HepG2 (cell line): ENCODE data around the gene GSDME. TPM values are rescaled to one million over a fixed set of nuclear protein-coding genes. Genes with fewer than 3 reads are reported as not detected.

ENCODE experiments used
- ATAC-seq: fragments of 200-7000 bp; cut with Tn5 transposase; 3 replicates; pipeline ENCODE4 v1.9.1; 2020; ENCODE audit warnings: mild to moderate bottlenecking, moderate library complexity
- BruUV-seq: library from RNA; stranded (reverse); fragments of 400-500 nt; replicated peaks from 2 replicates; lab custom pipeline; 2021; lab: Mats Ljungman, UMichigan
- CTCF ChIA-PET: fragments of 300-600 bp; formaldehyde crosslinking; extraction: SDS; loops from one replicate; lab custom pipeline; 2021; ENCODE audit warnings: low total read pairs, inconsistent platforms, low intra/inter-chr PET ratio; lab: Yijun Ruan, JAX
- POLR2A ChIA-PET: fragments of 350-600 bp; sonication (Branson Sonifier 250); formaldehyde crosslinking; loops from one replicate; lab custom pipeline; 2020; ENCODE audit warnings: antibody characterized with exemption, inconsistent platforms; lab: Yijun Ruan, JAX
- DNase-seq: peaks from one replicate; pipeline ENCODE4 v3.0.0-alpha.2; 2015; ENCODE audit warnings: low spot score
- FAIRE-seq: peaks from 3 replicates; lab custom pipeline; 2011; peaks lifted over from hg19 to GRCh38; lab: Jason Lieb, UNC
- H2AFZ ChIP-seq: one replicate; pipeline ENCODE4 v1.6.1; 2011; ENCODE audit warnings: low read length, inconsistent platforms
- H3K27ac ChIP-seq: fragments of 300-600 bp; 3 replicates; pipeline ENCODE4 v1.8.0; 2011; ENCODE audit warnings: mixed run types, mild to moderate bottlenecking, mixed read lengths, low read length, inconsistent platforms; ENCODE audit not compliant: insufficient read depth; ENCODE audit errors: extremely low read length
- H3K27me3 ChIP-seq, 2 experiments: fragments of 200-600 bp in 1 of 2; 2 replicates in 1 of 2; 3 replicates in 1 of 2; pipeline versions ENCODE4 v1.6.0 to v1.8.0; 2011; ENCODE audit warnings: low read length in 2 of 2, mild to moderate bottlenecking in 2 of 2, moderate library complexity in 2 of 2, inconsistent platforms in 1 of 2; ENCODE audit not compliant: insufficient read depth in 2 of 2, control insufficient read depth in 1 of 2
- H3K36me3 ChIP-seq, 2 experiments: fragments of 200-600 bp in 1 of 2; replicated peaks in 1 of 2; 2 replicates in 1 of 2; 3 replicates in 1 of 2; pipeline versions ENCODE4 v1.5.1 to v1.8.0; 2011; ENCODE audit warnings: low read length in 2 of 2, inconsistent platforms in 1 of 2; ENCODE audit not compliant: insufficient read depth in 2 of 2, control insufficient read depth in 1 of 2
- H3K4me1 ChIP-seq: 2 replicates; pipeline ENCODE4 v1.5.1; 2012; ENCODE audit warnings: low read length, inconsistent platforms; ENCODE audit not compliant: insufficient read depth
- H3K4me2 ChIP-seq: 2 replicates; pipeline ENCODE4 v1.6.0; 2011; ENCODE audit warnings: low read depth, low read length, inconsistent platforms
- H3K4me3 ChIP-seq, 3 experiments: fragments of 200-600 bp in 1 of 3; sonication (generic), shearing (Covaris generic) in 1 of 3; replicated peaks in 1 of 3; 2 replicates each; pipeline ENCODE4 v1.5.1; 2011 to 2016; ENCODE audit warnings: low read length in 3 of 3, inconsistent platforms in 2 of 3, low read depth in 2 of 3, mild to moderate bottlenecking in 2 of 3, control low read depth in 1 of 3, mixed read lengths in 1 of 3; ENCODE audit not compliant: insufficient read depth in 1 of 3
- H3K79me2 ChIP-seq: one replicate; pipeline ENCODE4 v1.6.1; 2011; ENCODE audit warnings: low read length, inconsistent platforms; ENCODE audit not compliant: insufficient read depth
- H3K9ac ChIP-seq: 2 replicates; pipeline ENCODE4 v1.6.0; 2011; ENCODE audit warnings: mild to moderate bottlenecking, low read depth, low read length, inconsistent platforms; ENCODE audit not compliant: insufficient read depth
- H3K9me3 ChIP-seq: 2 replicates; pipeline ENCODE4 v1.5.1; 2012; ENCODE audit warnings: mild to moderate bottlenecking, low read length
- H4K20me1 ChIP-seq: 2 replicates; pipeline ENCODE4 v1.6.0; 2011; ENCODE audit warnings: inconsistent platforms, mild to moderate bottlenecking, low read length, moderate library complexity; ENCODE audit not compliant: insufficient read depth
- ATF1 ChIP-seq: IDR thresholded peaks from 2 replicates; pipeline ENCODE4 v1.6.1; 2016; ENCODE audit warnings: mild to moderate bottlenecking, control low read depth
- ELF3 ChIP-seq: IDR thresholded peaks from 2 replicates; pipeline ENCODE4 v1.6.1; 2016; ENCODE audit warnings: missing genetic modification reagents, missing compliant biosample characterization
- ESRRA ChIP-seq: sonication (generic); formaldehyde crosslinking; IDR thresholded peaks from 2 replicates; pipeline ENCODE4 v1.5.1; 2020; ENCODE audit warnings: mild to moderate bottlenecking, low read depth, missing genetic modification reagents
- SAP130 ChIP-seq: IDR thresholded peaks from 2 replicates; pipeline ENCODE4 v1.6.1; 2016; ENCODE audit warnings: low read depth
- ZFX ChIP-seq: sonication (generic); formaldehyde crosslinking; IDR thresholded peaks from 2 replicates; pipeline ENCODE4 v1.4.0; 2020; ENCODE audit warnings: mild to moderate bottlenecking, low read depth, missing genetic modification reagents, moderate library complexity
- ZNF44 ChIP-seq: sonication (generic); formaldehyde crosslinking; IDR thresholded peaks from 2 replicates; pipeline ENCODE4 v1.5.1; 2020; ENCODE audit warnings: mild to moderate bottlenecking, missing genetic modification reagents
- ZNF546 ChIP-seq: sonication (generic); formaldehyde crosslinking; conservative IDR thresholded peaks from 2 replicates; pipeline ENCODE4 v1.8.1; 2023; ENCODE audit warnings: mild to moderate bottlenecking, missing genetic modification reagents
- ZNF878 ChIP-seq: sonication (generic); formaldehyde crosslinking; IDR thresholded peaks from 2 replicates; pipeline ENCODE4 v1.8.1; 2023; ENCODE audit warnings: mild to moderate bottlenecking, missing genetic modification reagents, moderate library complexity
- WGBS: methylation state at CpG from one replicate; pipeline ENCODE4 v1.1.6; 2017; ENCODE audit warnings: low lambda C conversion rate; 5-methylcytosine and 5-hydroxymethylcytosine counted together
- in situ Hi-C: cut with HindIII; loops from 2 replicates; pipeline ENCODE4 v1.10.0; 2017; ENCODE audit warnings: low pct_unique_long_range_greater_than_20kb; ENCODE audit not compliant: extremely low pct_ligation_motif_present
- intact Hi-C: fragments of 100-400 bp; cut with micrococcal nuclease; formaldehyde crosslinking; loops from one replicate; pipeline ENCODE4 v1.10.0; 2022; ENCODE audit not compliant: unreplicated experiment
- polyA plus RNA-seq, 8 experiments: library from polyadenylated mRNA; depleted of rRNA in 3 of 8; stranded (reverse) in 7 of 8; unstranded in 1 of 8; fragments of >200 nt; fragmentation: Illumina TruSeq in 4 of 8; extraction: Trizol in 4 of 8; gene quantifications; 2 replicates each; pipeline versions ENCODE4 v1.2.1 to v1.2.3, GENCODE V29; 2011 to 2016; ENCODE audit warnings: low read depth in 4 of 8, missing spikeins in 1 of 8, mixed read lengths in 1 of 8; ENCODE audit not compliant: insufficient read depth in 1 of 8
- total RNA-seq, 5 experiments: library from RNA; depleted of rRNA; stranded (reverse); fragments of >200 nt; fragmentation: Illumina TruSeq; extraction: Trizol; gene quantifications; 2 replicates each; pipeline ENCODE4 v1.2.3, GENCODE V29; 2016; ENCODE audit warnings: low read depth in 1 of 5
- TF ChIP-seq, protein P1 (sequence below): sonication (generic); formaldehyde crosslinking; IDR thresholded peaks from 2 replicates; pipeline ENCODE4 v1.8.0; 2022; ENCODE audit warnings: mild to moderate bottlenecking, missing genetic modification reagents
- TF ChIP-seq, protein P2 (sequence below): sonication (generic); formaldehyde crosslinking; IDR thresholded peaks from 2 replicates; pipeline ENCODE4 v1.5.0; 2020; ENCODE audit warnings: missing genetic modification reagents, mild to moderate bottlenecking, borderline replicate concordance
- TF ChIP-seq, protein P3 (sequence below): IDR thresholded peaks from 2 replicates; pipeline ENCODE4 v1.6.1; 2016; ENCODE audit warnings: low read depth, control low read depth
- TF ChIP-seq, protein P4 (sequence below): sonication (generic); formaldehyde crosslinking; IDR thresholded peaks from 2 replicates; pipeline ENCODE4 v1.5.0; 2020; ENCODE audit warnings: mild to moderate bottlenecking, low read depth, missing genetic modification reagents, borderline replicate concordance
- TF ChIP-seq, protein P5 (sequence below): sonication (generic); formaldehyde crosslinking; IDR thresholded peaks from 2 replicates; pipeline ENCODE4 v1.4.0; 2020; ENCODE audit warnings: missing genetic modification reagents

The GSDME gene
- total and polyA plus RNA-seq, 2 of the 13 experiments (the other 11 are each of a cell fraction or from before 2014, with no cell fraction given), result 19.2 to 28.2 TPM

DNA sequence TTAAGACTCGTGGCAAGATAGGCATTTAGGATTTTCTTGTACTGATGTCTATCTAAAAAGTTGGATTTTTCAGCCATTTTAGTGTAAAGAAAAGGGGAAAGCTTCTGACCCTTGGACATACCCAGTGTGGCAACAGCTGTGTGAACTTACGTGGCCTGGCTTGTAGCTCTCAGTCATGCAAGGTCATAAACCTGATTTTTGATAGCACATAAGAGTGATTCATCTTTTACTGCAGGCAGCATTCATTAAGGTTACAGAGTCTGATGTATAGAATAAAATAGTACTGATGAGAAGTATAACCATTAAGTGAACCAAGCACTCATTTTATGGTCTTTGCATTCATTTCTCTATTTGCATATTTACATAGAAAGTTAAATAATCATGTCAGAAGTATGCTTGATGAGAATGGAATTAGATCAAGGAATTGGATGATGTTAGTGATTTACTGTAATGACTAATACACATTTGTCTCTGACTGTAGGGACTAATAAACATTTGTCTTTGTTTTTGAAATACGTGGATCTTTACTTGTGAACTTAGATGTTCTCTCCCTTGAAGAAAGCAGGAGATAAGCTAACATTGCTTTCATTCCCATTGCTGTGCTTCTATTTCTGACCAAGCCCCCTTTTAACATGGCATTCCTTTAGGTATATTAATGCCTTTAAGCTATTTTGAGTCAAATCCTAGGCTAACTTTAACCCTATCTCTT lies 88.2 kb downstream of the GSDME start:
- Histone ChIP-seq H3K27me3 (no peaks in the 10 kb centered on the region; a peak in 1 of 5 replicates), H3K79me2 (no peaks in the 10 kb centered on the region), H3K9ac (no peak overlapping the region), H3K9me3 (no peaks in the 10 kb centered on the region), H3K27ac (no peak overlapping the region), H4K20me1 (no peaks in the 10 kb centered on the region), H3K36me3 (0 out of 5 replicates have a peak, but pooled peaks cover 0 to 1% of the 10 kb centered on the region in 2 experiments), H3K4me2 (no peak overlapping the region), H2AFZ (no peak overlapping the region), H3K4me3 (no peak overlapping the region), H3K4me1 (no peaks in the 10 kb centered on the region)
- in situ Hi-C loops (loop anchor here (5.0 to 10.0 kb wide), 2 partner anchors 267 to 374 kb away; no protein-coding TSS in a partner anchor), intact Hi-C loops (loop anchor here (5.0 to 10.0 kb wide), 2 partner anchors 204 to 732 kb away; no protein-coding TSS in a partner anchor)
- CTCF ChIA-PET, result no interaction called here
- ATAC-seq (0 out of 3 replicates have a peak, but pooled peaks have one; percentile 44), DNase-seq (no peak), FAIRE-seq (no peak)
- POLR2A ChIA-PET, result no interaction called here
- no TSS peak for BruUV-seq
- WGBS, result 77% methylated on average over 3 of the region's 3 CpGs
- TF ChIP-seq ESRRA (CRISPR knock-in tag), result no peak
- TF ChIP-seq, protein P1, sequence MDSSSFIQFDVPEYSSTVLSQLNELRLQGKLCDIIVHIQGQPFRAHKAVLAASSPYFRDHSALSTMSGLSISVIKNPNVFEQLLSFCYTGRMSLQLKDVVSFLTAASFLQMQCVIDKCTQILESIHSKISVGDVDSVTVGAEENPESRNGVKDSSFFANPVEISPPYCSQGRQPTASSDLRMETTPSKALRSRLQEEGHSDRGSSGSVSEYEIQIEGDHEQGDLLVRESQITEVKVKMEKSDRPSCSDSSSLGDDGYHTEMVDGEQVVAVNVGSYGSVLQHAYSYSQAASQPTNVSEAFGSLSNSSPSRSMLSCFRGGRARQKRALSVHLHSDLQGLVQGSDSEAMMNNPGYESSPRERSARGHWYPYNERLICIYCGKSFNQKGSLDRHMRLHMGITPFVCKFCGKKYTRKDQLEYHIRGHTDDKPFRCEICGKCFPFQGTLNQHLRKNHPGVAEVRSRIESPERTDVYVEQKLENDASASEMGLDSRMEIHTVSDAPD (CRISPR knock-in tag), result no peak
- TF ChIP-seq, protein P2, sequence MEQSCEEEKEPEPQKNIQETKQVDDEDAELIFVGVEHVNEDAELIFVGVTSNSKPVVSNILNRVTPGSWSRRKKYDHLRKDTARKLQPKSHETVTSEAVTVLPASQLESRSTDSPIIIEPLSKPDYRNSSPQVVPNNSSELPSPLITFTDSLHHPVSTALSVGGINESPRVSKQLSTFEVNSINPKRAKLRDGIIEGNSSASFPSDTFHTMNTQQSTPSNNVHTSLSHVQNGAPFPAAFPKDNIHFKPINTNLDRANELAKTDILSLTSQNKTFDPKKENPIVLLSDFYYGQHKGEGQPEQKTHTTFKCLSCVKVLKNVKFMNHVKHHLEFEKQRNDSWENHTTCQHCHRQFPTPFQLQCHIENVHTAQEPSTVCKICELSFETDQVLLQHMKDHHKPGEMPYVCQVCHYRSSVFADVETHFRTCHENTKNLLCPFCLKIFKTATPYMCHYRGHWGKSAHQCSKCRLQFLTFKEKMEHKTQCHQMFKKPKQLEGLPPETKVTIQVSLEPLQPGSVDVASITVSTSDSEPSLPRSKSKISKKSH, result no peak
- TF ChIP-seq ATF1 (CRISPR knock-in tag), result no peak
- TF ChIP-seq, protein P3, sequence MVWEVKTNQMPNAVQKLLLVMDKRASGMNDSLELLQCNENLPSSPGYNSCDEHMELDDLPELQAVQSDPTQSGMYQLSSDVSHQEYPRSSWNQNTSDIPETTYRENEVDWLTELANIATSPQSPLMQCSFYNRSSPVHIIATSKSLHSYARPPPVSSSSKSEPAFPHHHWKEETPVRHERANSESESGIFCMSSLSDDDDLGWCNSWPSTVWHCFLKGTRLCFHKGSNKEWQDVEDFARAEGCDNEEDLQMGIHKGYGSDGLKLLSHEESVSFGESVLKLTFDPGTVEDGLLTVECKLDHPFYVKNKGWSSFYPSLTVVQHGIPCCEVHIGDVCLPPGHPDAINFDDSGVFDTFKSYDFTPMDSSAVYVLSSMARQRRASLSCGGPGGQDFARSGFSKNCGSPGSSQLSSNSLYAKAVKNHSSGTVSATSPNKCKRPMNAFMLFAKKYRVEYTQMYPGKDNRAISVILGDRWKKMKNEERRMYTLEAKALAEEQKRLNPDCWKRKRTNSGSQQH (CRISPR knock-in tag), result no peak
- no peak for TF ChIP-seq ELF3
- no peak for TF ChIP-seq ZFX (CRISPR knock-in tag)
- TF ChIP-seq ZNF878, result no peak
- TF ChIP-seq, protein P4, sequence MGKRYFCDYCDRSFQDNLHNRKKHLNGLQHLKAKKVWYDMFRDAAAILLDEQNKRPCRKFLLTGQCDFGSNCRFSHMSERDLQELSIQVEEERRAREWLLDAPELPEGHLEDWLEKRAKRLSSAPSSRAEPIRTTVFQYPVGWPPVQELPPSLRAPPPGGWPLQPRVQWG (CRISPR knock-in tag), result no peak
- no peak for TF ChIP-seq SAP130
- TF ChIP-seq, protein P5, sequence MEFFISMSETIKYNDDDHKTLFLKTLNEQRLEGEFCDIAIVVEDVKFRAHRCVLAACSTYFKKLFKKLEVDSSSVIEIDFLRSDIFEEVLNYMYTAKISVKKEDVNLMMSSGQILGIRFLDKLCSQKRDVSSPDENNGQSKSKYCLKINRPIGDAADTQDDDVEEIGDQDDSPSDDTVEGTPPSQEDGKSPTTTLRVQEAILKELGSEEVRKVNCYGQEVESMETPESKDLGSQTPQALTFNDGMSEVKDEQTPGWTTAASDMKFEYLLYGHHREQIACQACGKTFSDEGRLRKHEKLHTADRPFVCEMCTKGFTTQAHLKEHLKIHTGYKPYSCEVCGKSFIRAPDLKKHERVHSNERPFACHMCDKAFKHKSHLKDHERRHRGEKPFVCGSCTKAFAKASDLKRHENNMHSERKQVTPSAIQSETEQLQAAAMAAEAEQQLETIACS (CRISPR knock-in tag), result no peak
- TF ChIP-seq ZNF44 (CRISPR knock-in tag), result no peak
- TF ChIP-seq ZNF546 (CRISPR knock-in tag), result no peak
